Stomach smooth muscle (tissue), 2 donors: Measurements from ENCODE around the gene PLBD1.
A peak's percentile ranks its signal among the peaks of the same experiment; 100 is the strongest.

ENCODE experiments used
- H3K27ac ChIP-seq: one replicate; pipeline ENCODE4 v1.7.0; 2013; ENCODE audit warnings: mild to moderate bottlenecking, low read length, inconsistent platforms
- H3K27me3 ChIP-seq, 2 donors: one replicate each; pipeline ENCODE4 v1.7.0; 2013; ENCODE audit warnings: low read length in 2 of 2; ENCODE audit not compliant: insufficient read depth in 2 of 2, control insufficient read depth in 1 of 2
- H3K36me3 ChIP-seq, 2 donors: one replicate each; pipeline ENCODE4 v1.7.0; 2013; ENCODE audit warnings: low read length in 2 of 2; ENCODE audit not compliant: control insufficient read depth in 2 of 2, insufficient read depth in 2 of 2
- H3K4me1 ChIP-seq: one replicate; pipeline ENCODE4 v1.7.0; 2013; ENCODE audit warnings: low read length; ENCODE audit not compliant: control insufficient read depth, insufficient read depth
- H3K4me3 ChIP-seq, 2 donors: one replicate each; pipeline ENCODE4 v1.7.0; 2013; ENCODE audit warnings: low read length in 2 of 2
- H3K9ac ChIP-seq, 2 donors: one replicate each; pipeline ENCODE4 v1.7.0; 2013; ENCODE audit warnings: low read length in 2 of 2, mild to moderate bottlenecking in 1 of 2
- H3K9me3 ChIP-seq, 2 donors: one replicate each; pipeline ENCODE4 v1.7.0; 2013; ENCODE audit warnings: low read length in 2 of 2; ENCODE audit not compliant: control insufficient read depth in 2 of 2
- donor health status: healthy.
- donor health status: Pancreatic carcinoma.

Gene PLBD1

DNA sequence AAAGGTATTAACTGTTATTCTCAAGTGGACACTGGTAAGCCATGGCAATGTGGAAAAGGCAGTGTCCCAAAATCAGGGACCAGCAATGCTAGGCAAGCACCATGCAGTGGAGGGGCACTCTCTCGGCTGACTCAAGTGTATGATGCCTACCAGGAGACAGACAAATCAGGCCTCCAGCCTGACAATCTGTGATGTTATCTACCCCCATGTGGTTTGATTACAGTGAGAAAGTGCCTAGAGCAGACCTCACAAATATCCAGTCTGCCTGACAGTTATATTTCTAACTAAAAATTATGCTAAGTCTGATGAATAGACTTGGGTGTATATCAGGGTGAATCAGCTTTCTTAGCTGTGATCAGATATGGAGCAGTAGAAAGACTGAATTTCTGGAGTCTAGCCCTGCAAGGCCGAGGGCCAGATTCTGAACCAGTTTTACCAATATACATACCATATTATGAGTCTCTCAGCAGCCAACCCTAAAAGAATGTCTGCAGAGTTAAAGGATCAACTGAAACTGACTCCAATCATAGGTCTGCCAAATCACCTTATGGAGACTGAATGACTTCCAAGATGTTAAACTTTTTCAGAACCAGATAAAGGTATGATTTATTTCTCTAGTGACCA, 3.2 kb downstream of the PLBD1 start:
- Histone ChIP-seq H3K9me3 (no peaks in the 10 kb centered on the region), H3K27me3 (no peaks in the 10 kb centered on the region)

DNA sequence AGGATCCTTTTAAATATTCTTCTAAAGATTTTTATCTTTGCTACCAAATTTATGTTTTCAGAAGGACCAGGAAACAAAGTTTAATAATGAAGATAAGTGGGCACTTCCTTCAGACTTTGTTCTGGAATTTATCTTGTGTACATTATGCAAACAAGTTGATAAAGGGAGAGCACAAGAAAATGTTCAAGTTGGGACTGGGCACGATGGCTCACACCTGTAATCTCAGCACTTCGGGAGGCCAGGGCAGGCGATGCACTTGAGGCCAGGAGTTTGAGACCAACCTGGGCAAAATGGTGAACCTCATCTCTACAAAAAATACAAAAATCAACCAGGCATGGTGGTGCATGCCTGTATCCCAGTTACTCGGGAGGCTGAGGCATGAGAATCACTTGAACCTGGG, 4.6 kb downstream of the PLBD1 start:
- Histone ChIP-seq H3K36me3 (no peaks in the 10 kb centered on the region), H3K4me3 (no peak overlapping the region), H3K27ac (no peak overlapping the region), H3K9me3 (no peaks in the 10 kb centered on the region), H3K4me1 (peaks cover 5% of the 10 kb centered on the region), H3K27me3 (no peaks in the 10 kb centered on the region), H3K9ac (no peak overlapping the region)

More for the DNA sequence above, 3.2 kb downstream of the PLBD1 start:
- Histone ChIP-seq H3K9ac (no peak overlapping the region), H3K4me3 (no peak overlapping the region), H3K36me3 (no peaks in the 10 kb centered on the region), H3K4me1 (peaks cover 8% of the 10 kb centered on the region), H3K27ac (no peak overlapping the region)

DNA sequence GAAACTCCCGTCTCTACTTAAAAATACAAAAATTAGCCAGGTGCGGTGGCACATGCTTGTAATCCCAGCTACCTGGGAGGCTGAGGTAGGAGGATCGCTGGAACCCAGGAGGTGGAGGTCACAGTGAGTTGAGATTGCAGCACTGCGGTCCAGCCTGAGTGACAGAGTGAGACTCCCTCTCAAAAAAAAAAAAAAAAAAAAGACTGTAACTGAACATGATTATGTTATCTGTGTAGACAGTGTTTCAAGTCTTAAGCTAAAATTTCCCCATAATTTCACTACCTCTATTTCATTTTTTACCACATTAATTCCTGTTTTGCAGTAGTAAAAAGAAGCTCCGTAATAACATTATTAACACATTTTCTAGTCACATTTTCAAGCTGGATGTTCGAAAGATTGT, 5.4 kb downstream of the PLBD1 start:
- Histone ChIP-seq H3K4me3 (no peak overlapping the region), H3K27me3 (no peaks in the 10 kb centered on the region), H3K4me1 (no peaks in the 10 kb centered on the region), H3K27ac (no peak overlapping the region), H3K9me3 (no peaks in the 10 kb centered on the region), H3K36me3 (no peaks in the 10 kb centered on the region), H3K9ac (no peak overlapping the region)

DNA sequence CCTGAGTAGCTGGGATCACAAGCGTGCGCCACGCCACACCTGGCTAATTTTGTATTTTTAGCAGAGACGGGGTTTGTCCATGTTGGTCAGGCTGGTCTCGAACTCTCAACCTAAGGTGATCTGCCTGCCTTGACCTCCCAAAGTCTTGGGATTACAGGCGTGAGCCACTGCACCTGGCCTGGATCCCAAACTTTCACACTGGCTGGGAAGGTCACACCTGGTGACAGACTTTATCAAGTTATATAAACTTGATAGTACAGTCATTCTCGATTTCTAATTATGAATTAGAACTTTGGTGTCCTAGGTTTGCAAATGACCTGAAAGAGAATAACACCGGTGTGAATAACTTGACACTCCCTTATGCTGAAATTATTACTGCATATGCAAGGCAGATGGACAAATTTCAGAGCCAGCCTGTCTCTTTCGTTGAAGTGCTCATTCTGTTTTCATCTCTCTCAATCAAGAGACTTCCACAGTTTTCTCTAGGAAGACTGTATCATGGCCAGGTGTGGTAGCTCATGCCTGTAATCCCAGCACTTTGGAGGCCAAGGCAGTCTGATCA, 5.9 kb downstream of the PLBD1 start:
- H3K4me1 ChIP-seq: no peaks in the 10 kb centered on the region
- H3K4me3 ChIP-seq: no peak overlapping the region
- H3K9me3 ChIP-seq: no peaks in the 10 kb centered on the region
- no peaks in the 10 kb centered on the region for H3K36me3 ChIP-seq
- H3K9ac ChIP-seq: no peak overlapping the region
- no peaks in the 10 kb centered on the region for H3K27me3 ChIP-seq
- no peak overlapping the region for H3K27ac ChIP-seq

DNA sequence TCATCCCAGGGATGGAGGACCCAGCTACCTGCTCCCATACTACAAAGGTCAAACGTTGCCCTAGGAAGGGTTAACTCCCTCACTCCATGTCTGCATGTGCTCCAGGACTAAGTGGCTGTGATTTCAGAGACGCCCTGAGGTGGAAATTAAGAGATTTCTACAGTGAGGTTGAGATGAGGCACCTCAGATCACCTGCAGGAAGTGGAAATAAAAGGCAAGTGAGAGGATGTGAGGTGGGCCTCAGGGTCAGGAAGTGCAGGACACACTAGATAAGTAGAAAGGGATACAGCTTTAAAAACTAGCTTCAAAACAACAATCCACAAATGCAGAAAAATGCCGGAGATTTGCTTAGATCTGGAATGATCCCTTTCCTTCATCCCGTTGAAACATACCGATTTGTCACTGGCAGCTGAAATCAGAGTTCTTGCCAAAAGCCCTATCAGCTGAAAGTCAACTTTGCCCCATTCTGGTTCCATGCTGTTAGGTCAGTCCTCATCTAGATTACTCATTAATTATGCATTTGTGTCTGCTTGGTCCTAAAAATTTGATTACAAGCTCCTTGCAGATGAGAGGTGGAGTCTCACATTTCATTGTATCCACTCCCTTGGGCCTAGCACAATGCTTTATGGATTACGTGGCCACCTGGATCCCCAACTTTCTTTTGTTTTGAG, 6.6 kb downstream of the PLBD1 start:
- Histone ChIP-seq H3K4me3 (no peak overlapping the region), H3K4me1 (no peaks in the 10 kb centered on the region), H3K27me3 (no peaks in the 10 kb centered on the region), H3K36me3 (no peaks in the 10 kb centered on the region), H3K27ac (no peak overlapping the region), H3K9ac (no peak overlapping the region), H3K9me3 (no peaks in the 10 kb centered on the region)

DNA sequence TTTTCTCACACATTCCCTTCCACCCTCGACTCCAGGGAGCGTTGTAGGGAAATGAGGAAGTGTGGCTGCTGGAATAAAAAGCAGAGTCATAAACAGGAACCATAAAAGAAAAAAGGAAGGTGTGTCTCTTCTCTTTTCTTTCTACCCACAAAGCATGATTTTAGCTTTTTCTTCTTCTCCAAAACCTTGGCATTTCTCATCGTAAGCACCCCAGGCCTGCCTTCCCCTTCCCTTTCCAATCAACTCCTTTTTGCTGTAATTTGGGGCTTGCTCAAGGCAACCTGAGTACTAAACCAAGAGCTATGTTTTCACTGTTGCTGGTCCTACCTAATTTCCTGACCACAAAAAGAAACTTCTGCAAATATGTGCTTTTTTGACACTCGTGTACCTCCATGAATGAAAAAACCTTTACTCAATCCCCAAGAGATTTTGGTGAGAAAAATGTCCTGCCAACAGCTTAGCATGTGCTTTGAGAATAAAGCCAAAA, 9.2 kb downstream of the PLBD1 start:
- no peak overlapping the region for H3K4me3 ChIP-seq
- H3K27me3 ChIP-seq: no peaks in the 10 kb centered on the region
- no peaks in the 10 kb centered on the region for H3K9me3 ChIP-seq
- H3K9ac ChIP-seq: no peak overlapping the region
- H3K4me1 ChIP-seq: peaks cover 12% of the 10 kb centered on the region
- no peaks in the 10 kb centered on the region for H3K36me3 ChIP-seq
- H3K27ac ChIP-seq: no peak overlapping the region

DNA sequence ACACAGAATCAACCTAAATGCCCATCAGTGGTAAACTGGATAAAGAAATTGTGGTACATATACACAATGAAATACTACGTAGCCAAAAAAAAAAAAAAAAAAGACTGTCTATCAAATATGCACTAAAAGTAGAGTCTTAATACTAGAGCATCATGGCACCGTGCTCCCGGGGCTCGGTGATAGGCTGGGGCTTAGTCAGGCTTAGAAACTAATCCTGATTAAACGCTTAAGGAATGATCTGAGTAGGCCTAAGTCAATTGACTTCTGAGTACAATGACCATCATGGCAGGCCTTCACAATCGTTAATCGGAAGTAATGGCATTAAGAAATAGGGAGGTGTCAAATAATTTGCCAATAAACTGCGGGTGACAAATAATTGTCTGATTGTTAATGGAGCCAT, 9.7 kb downstream of the PLBD1 start:
- no peak overlapping the region for H3K27ac ChIP-seq
- H3K9ac ChIP-seq: no peak overlapping the region
- H3K4me3 ChIP-seq: no peak overlapping the region
- H3K27me3 ChIP-seq: no peaks in the 10 kb centered on the region
- H3K36me3 ChIP-seq: no peaks in the 10 kb centered on the region
- no peaks in the 10 kb centered on the region for H3K9me3 ChIP-seq
- H3K4me1 ChIP-seq: peaks cover 12% of the 10 kb centered on the region

DNA sequence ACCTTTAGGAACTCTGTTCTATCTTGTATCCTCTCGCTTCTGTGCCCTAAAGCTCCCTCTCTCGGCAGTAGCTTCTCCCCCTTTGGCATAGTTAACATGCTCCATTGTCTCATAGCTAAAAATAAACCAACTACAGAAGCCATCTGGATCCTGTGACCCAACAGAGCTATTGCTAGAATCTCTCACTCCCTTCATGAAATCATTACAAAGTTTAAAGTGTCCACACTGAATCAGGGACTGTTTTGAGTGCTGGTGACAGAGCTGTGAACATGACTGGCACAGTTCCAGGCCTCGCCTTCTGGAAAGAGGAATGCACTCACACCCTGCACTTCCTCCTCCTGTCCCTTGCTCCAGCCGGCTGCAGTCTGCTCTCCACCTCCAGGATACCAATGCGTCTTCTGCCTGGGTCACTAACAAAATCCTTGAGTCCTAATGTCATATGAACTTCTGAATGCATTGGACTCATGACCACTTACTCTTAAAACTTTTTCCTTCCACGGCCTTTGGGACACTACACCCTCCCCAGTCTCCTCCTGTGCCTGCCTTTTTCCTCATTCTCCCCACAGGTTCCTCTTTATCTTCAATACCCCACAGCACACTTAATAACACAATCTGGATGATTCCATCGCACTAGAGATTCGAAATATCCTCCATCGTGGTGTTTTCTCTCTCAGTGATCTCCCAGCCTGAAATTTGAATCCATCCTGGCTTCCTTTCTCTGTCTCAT, 13.2 kb downstream of the PLBD1 start:
- Histone ChIP-seq H3K27ac (no peak overlapping the region), H3K9ac (peak overlapping the region in 1 of 2 donors; percentile 42), H3K4me1 (peaks cover 12% of the 10 kb centered on the region), H3K9me3 (no peaks in the 10 kb centered on the region), H3K27me3 (no peaks in the 10 kb centered on the region), H3K36me3 (no peaks in the 10 kb centered on the region), H3K4me3 (peak overlapping the region; percentile 15 to 63)

DNA sequence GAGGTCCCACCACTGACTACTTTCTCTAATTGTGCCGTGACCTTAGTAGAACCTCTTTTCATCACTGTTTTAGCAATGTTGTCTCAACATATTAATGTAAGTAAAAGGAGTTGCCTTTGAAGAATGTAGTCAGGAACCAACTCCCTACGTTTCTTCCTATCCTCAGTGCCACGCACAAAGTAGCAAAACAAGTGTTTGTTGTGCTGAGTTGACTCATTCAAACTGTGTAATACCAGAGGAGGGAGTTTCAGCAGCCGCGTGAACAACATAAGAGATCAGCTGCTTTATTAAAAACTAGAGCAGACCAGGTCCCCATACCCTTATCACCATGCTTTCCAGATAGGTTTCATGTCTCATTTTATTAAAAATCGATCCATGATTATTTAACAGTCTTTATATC, 19.1 kb downstream of the PLBD1 start:
- H3K36me3 ChIP-seq: no peaks in the 10 kb centered on the region
- no peaks in the 10 kb centered on the region for H3K4me1 ChIP-seq
- H3K9me3 ChIP-seq: no peaks in the 10 kb centered on the region
- H3K9ac ChIP-seq: no peak overlapping the region
- H3K4me3 ChIP-seq: no peak overlapping the region
- no peak overlapping the region for H3K27ac ChIP-seq
- no peaks in the 10 kb centered on the region for H3K27me3 ChIP-seq

DNA sequence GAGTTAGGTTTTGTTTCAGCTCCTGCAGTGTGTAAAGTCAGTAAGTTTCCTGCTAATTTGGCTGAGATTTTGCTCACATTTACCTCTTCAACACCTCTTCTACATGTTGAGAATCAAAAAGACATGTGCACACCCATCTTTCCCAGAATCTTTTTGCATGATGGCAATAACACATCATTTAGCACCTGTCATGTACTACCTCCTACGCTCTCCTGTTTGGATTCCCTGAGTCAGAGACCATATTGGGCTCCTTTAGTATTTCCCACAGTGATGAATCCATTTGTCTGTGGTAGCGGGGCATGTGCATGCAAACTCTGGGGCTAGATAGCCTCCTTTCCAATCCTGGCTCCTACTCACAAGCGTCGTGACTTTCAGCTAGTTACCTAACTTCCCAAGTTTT, 20.1 kb downstream of the PLBD1 start:
- no peak overlapping the region for H3K4me3 ChIP-seq
- no peaks in the 10 kb centered on the region for H3K27me3 ChIP-seq
- H3K27ac ChIP-seq: no peak overlapping the region
- no peaks in the 10 kb centered on the region for H3K36me3 ChIP-seq
- H3K4me1 ChIP-seq: no peaks in the 10 kb centered on the region
- no peaks in the 10 kb centered on the region for H3K9me3 ChIP-seq
- H3K9ac ChIP-seq: no peak overlapping the region
